Endothelial cell (in vitro differentiated cells): ENCODE measurements around the gene FKBP4. TPM values are rescaled to one million over a fixed set of nuclear protein-coding genes. Genes with fewer than 3 reads are reported as not detected.

Experiments
- DNase-seq: peaks from one replicate; pipeline ENCODE4 v3.0.0; 2021; ENCODE audit warnings: low spot score
- H3K27ac Mint-ChIP-seq: one replicate; pipeline ENCODE4 v1.8.0; 2021; ENCODE audit warnings: mixed read lengths, inconsistent platforms; ENCODE audit not compliant: unreplicated experiment
- H3K27me3 Mint-ChIP-seq: one replicate; pipeline ENCODE4 v1.8.0; 2021; ENCODE audit warnings: mild to moderate bottlenecking, moderate library complexity, mixed read lengths, inconsistent platforms; ENCODE audit not compliant: unreplicated experiment
- H3K36me3 Mint-ChIP-seq: one replicate; pipeline ENCODE4 v1.8.0; 2021; ENCODE audit warnings: mild to moderate bottlenecking, low read depth, mixed read lengths, inconsistent platforms; ENCODE audit not compliant: unreplicated experiment
- H3K4me1 Mint-ChIP-seq: one replicate; pipeline ENCODE4 v1.8.0; 2021; ENCODE audit warnings: mild to moderate bottlenecking, mixed read lengths, inconsistent platforms; ENCODE audit not compliant: unreplicated experiment
- H3K4me3 Mint-ChIP-seq: one replicate; pipeline ENCODE4 v1.8.0; 2021; ENCODE audit warnings: mild to moderate bottlenecking, mixed read lengths, inconsistent platforms; ENCODE audit not compliant: unreplicated experiment
- H3K9me3 Mint-ChIP-seq: one replicate; pipeline ENCODE4 v1.8.0; 2021; ENCODE audit warnings: mixed read lengths, inconsistent platforms; ENCODE audit not compliant: unreplicated experiment
- total RNA-seq: library from RNA; stranded (reverse); fragmentation: NEBNext Ultra II Directional; extraction: Animal tissue kit (Norgen Biotek cat#: 25700); gene quantifications from one replicate; pipeline ENCODE4 v1.2.1, GENCODE V29; 2021; ENCODE audit not compliant: unreplicated experiment
- TF ChIP-seq, protein P1 (sequence below): fragments of 200-600 bp; sonication (generic); IDR thresholded peaks from one replicate; pipeline ENCODE4 v1.5.0; 2021; ENCODE audit warnings: antibody characterized with exemption; ENCODE audit not compliant: unreplicated experiment

The FKBP4 gene
- total RNA-seq, 1 donor from 2014 or later = 39.6 TPM

DNA sequence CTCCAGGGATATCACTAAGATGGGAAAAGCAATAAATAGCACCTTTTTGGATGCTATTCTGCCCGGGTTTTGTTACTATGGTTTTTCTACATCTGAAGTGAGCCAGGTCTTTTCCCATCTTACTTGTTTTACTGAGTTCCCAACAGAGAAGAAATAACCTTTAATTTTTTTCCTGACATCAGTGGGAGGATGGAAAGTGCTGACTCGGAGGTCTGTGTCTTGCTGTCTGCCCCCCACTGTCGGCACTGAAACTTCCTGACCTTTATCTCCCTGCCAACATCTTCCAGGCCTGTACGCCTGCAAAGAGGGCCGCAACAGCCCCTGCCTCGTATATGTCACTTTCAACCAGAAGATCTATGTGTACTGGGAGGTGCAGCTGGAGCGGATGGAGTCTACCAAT lies 28.7 kb downstream of the FKBP4 start:
- H3K36me3 Mint-ChIP-seq = peaks cover 44% of the 10 kb centered on the region
- H3K27me3 Mint-ChIP-seq = peaks cover 3% of the 10 kb centered on the region
- H3K4me1 Mint-ChIP-seq = no peaks in the 10 kb centered on the region
- no peak for DNase-seq
- no peak overlapping the region for H3K27ac Mint-ChIP-seq
- TF ChIP-seq, protein P1, sequence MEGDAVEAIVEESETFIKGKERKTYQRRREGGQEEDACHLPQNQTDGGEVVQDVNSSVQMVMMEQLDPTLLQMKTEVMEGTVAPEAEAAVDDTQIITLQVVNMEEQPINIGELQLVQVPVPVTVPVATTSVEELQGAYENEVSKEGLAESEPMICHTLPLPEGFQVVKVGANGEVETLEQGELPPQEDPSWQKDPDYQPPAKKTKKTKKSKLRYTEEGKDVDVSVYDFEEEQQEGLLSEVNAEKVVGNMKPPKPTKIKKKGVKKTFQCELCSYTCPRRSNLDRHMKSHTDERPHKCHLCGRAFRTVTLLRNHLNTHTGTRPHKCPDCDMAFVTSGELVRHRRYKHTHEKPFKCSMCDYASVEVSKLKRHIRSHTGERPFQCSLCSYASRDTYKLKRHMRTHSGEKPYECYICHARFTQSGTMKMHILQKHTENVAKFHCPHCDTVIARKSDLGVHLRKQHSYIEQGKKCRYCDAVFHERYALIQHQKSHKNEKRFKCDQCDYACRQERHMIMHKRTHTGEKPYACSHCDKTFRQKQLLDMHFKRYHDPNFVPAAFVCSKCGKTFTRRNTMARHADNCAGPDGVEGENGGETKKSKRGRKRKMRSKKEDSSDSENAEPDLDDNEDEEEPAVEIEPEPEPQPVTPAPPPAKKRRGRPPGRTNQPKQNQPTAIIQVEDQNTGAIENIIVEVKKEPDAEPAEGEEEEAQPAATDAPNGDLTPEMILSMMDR = no peak
- no peak overlapping the region for H3K4me3 Mint-ChIP-seq
- H3K9me3 Mint-ChIP-seq = no peaks in the 10 kb centered on the region

- Mint-ChIP-seq H3K36me3 (peaks cover 42% of the 10 kb centered on the region), H3K27me3 (peaks cover 3% of the 10 kb centered on the region), H3K27ac (no peak overlapping the region), H3K9me3 (no peaks in the 10 kb centered on the region), H3K4me1 (no peaks in the 10 kb centered on the region), H3K4me3 (no peak overlapping the region)
- no peak for DNase-seq
- TF ChIP-seq, protein P1 = no peak
These were observed 29.8 kb downstream of the FKBP4 start for GRCh38 chr12:2824541-2824940.

DNA sequence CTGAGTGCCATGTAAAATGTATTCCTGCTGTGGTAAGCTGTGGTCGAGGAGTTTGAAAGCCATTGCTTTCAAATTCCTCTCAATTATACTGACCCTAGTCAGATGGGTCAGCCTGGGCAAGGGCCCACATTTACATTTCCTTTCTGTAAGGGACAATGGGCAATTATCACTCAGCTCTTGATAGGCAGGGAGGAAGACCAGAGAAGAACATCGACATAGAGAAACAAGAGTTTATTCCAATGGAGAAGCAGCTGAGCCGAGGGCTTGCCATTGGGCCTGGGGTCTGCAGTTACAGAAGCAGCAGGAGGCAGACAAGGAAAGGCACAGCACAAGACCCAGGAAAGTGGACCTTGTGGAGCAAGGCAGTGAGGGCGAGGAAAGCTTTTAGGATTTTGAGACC lies 30.4 kb downstream of the FKBP4 start:
- TF ChIP-seq, protein P1 = no peak
- Mint-ChIP-seq H3K9me3 (no peaks in the 10 kb centered on the region), H3K27ac (no peak overlapping the region), H3K27me3 (peaks cover 3% of the 10 kb centered on the region), H3K36me3 (peaks cover 40% of the 10 kb centered on the region), H3K4me3 (no peak overlapping the region), H3K4me1 (no peaks in the 10 kb centered on the region)
- DNase-seq = no peak

DNA sequence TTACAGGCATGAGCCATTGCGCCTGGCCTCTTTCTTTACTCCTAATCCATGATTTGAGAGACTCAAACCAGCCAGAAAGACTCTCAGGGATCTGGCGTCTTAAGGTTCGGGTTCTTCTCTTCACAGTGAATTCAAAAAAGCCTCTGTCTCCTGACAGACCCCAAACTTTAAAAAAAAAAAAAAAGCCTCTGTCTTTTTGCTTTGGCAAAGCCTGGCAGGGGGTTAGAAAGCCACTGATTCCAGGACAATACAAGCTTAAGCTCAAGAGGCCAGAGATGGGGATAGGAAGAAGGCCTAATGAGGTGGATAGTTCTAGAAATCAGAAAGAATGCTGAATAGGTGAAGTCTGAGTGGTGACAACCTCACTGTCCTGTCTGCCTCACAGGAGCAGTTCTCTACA lies 31.3 kb downstream of the FKBP4 start:
- TF ChIP-seq, protein P1 = no peak
- Mint-ChIP-seq H3K4me1 (no peaks in the 10 kb centered on the region), H3K27ac (no peak overlapping the region), H3K9me3 (no peaks in the 10 kb centered on the region), H3K4me3 (no peak overlapping the region), H3K36me3 (peaks cover 41% of the 10 kb centered on the region), H3K27me3 (peaks cover 3% of the 10 kb centered on the region)
- DNase-seq = no peak

GRCh38 chr12:2826721-2827515 lies 32.1 kb downstream of the FKBP4 start:
- peaks cover 3% of the 10 kb centered on the region for H3K27me3 Mint-ChIP-seq
- TF ChIP-seq, protein P1 = no peak
- no peaks in the 10 kb centered on the region for H3K9me3 Mint-ChIP-seq
- no peak overlapping the region for H3K27ac Mint-ChIP-seq
- H3K4me1 Mint-ChIP-seq = no peaks in the 10 kb centered on the region
- peaks cover 39% of the 10 kb centered on the region for H3K36me3 Mint-ChIP-seq
- DNase-seq = no peak
- H3K4me3 Mint-ChIP-seq = no peak overlapping the region
